Measurements from ENCODE around the gene TACR2. TPM values are rescaled to one million over a fixed set of nuclear protein-coding genes. Genes with fewer than 3 reads are reported as not detected.

The TACR2 gene
- not detected for polyA plus RNA-seq (2013, experiment 1 of 2)
- not detected for polyA plus RNA-seq (2013, experiment 2 of 2)

DNA sequence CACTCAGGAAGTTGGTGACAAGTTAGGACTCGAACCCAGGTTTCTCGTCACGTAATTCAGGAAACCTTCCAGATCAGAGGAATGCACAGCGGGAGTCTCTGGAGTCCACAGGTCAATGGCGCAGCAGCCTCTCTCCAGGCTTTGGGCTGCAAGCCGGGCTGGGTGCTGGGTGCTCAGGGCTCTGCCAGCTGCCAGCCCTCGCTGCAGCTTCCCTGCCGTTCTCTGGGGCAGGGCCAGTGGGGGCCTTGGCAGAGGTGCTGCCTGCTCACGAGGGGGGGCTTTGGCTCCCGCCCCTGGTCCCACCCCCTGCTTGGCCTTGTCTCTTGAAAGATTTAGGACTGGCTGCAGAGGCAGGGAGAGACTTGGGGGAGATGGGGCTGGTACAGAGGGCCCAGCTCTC is at the start of gene TACR2:
TSS of gene TACR2 (minus strand) at position 224 of the 400 bp plus-strand sequence. CDS start 595 bp downstream, outside the sequence.
- WGBS, 2 donors (ENCODE audit: extremely low coverage in 2 of 2, insufficient read length in 2 of 2, insufficient replicate concordance in 1 of 2) = no CpG with 5 or more reads among the region's 10 CpGs
- no peak within 1 kb of the TSS for H4K91ac ChIP-seq (ENCODE audit: low read depth, low read length, poor library complexity)
- no peaks in the 10 kb centered on the region for H3K4me1 ChIP-seq (ENCODE audit: control insufficient read depth in 2 of 2, insufficient read depth in 1 of 2, low read depth in 1 of 2, low read length in 2 of 2)
- H3K27me3 ChIP-seq (ENCODE audit: control insufficient read depth in 3 of 3, insufficient read depth in 3 of 3, low read depth in 1 of 3, low read length in 3 of 3) = peaks cover 0 to 18% (median 0%) of the 10 kb centered on the region in 3 experiments
- no peaks in the 10 kb centered on the region for H3K9me3 ChIP-seq (replicated peaks in 1 of 2; ENCODE audit: control insufficient read depth in 2 of 2, insufficient read depth in 1 of 2, low read depth in 1 of 2, low read length in 2 of 2)
- H2AK5ac ChIP-seq (ENCODE audit: low read depth, low read length) = peak within 1 kb of the TSS; percentile 64
- no peak within 1 kb of the TSS for H2BK12ac ChIP-seq (ENCODE audit: low read length)
- no peak within 1 kb of the TSS for H2AFZ ChIP-seq (ENCODE audit: low read length)
- H3K4me3 ChIP-seq (ENCODE audit: low read length in 2 of 2) = peak within 1 kb of the TSS in 1 of 2 donors; percentile 32
- no peak for DNase-seq (ENCODE audit: low spot score)
- peak within 1 kb of the TSS; percentile 45 for H3K23ac ChIP-seq (ENCODE audit: low read depth, low read length, poor library complexity)
- H3K9ac ChIP-seq (ENCODE audit: low read depth, low read length, poor library complexity) = no peak within 1 kb of the TSS
- no peak within 1 kb of the TSS for H2BK5ac ChIP-seq (ENCODE audit: low read length)
- no peak within 1 kb of the TSS for H3K27ac ChIP-seq (replicated peaks; ENCODE audit: low read length)
- H2BK120ac ChIP-seq (ENCODE audit: low read depth, low read length) = no peak within 1 kb of the TSS
- no peaks in the 10 kb centered on the region for H3K36me3 ChIP-seq (replicated peaks in 1 of 2; ENCODE audit: control insufficient read depth in 2 of 2, insufficient read depth in 2 of 2, low read length in 2 of 2)
- peak within 1 kb of the TSS; percentile 26 for H3K14ac ChIP-seq (ENCODE audit: low read length)
- H3K4ac ChIP-seq (ENCODE audit: low read length) = no peak within 1 kb of the TSS
- H3K79me1 ChIP-seq (ENCODE audit: low read depth, low read length) = no peaks in the 10 kb centered on the region
- no peak within 1 kb of the TSS for H3K18ac ChIP-seq (ENCODE audit: low read length)
- H4K8ac ChIP-seq (ENCODE audit: low read depth, low read length) = no peak within 1 kb of the TSS
- no peak within 1 kb of the TSS for H3K4me2 ChIP-seq (ENCODE audit: insufficient read depth, low read length, poor library complexity, severe bottlenecking)
- peak within 1 kb of the TSS; percentile 14 for H2BK15ac ChIP-seq (ENCODE audit: low read length)

DNA sequence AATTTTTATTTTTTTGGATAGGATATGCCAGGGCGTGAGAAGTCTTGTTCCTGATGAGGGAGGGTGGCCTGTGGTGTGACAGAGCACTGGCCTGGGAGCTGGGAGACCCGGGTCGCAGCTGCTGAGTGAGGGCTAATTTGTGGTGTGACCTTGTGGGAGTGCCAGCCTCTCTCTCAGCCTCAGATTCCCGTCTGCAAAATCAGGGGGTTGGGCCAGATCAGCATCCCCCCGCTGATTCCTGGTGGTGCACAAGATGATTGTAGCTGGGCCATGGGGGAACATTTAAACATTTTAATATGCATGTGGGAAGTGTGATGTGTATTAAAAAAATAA is 49.4 kb upstream of the TACR2 start:
- H3K4me1 ChIP-seq (ENCODE audit: control insufficient read depth in 2 of 2, insufficient read depth in 1 of 2, low read depth in 1 of 2, low read length in 2 of 2) = peaks cover 0 to 8% of the 10 kb centered on the region in 2 donors
- no peak overlapping the region for H2AFZ ChIP-seq (ENCODE audit: low read length)
- no peak overlapping the region for H4K8ac ChIP-seq (ENCODE audit: low read depth, low read length)
- no peak overlapping the region for H2BK5ac ChIP-seq (ENCODE audit: low read length)
- H4K91ac ChIP-seq (ENCODE audit: low read depth, low read length, poor library complexity) = no peak overlapping the region
- DNase-seq (ENCODE audit: low spot score) = no peak
- no peak overlapping the region for H3K27ac ChIP-seq (replicated peaks; ENCODE audit: low read length)
- H3K9ac ChIP-seq (ENCODE audit: low read depth, low read length, poor library complexity) = no peak overlapping the region
- H3K9me3 ChIP-seq (replicated peaks in 1 of 2; ENCODE audit: control insufficient read depth in 2 of 2, insufficient read depth in 1 of 2, low read depth in 1 of 2, low read length in 2 of 2) = no peaks in the 10 kb centered on the region
- H3K4ac ChIP-seq (ENCODE audit: low read length) = no peak overlapping the region
- no peak overlapping the region for H2AK5ac ChIP-seq (ENCODE audit: low read depth, low read length)
- H3K27me3 ChIP-seq (ENCODE audit: control insufficient read depth in 3 of 3, insufficient read depth in 3 of 3, low read depth in 1 of 3, low read length in 3 of 3) = peaks cover 0 to 19% (median 0%) of the 10 kb centered on the region in 3 experiments
- no peak overlapping the region for H3K23ac ChIP-seq (ENCODE audit: low read depth, low read length, poor library complexity)
- H2BK120ac ChIP-seq (ENCODE audit: low read depth, low read length) = no peak overlapping the region
- no peak overlapping the region for H3K18ac ChIP-seq (ENCODE audit: low read length)
- no peak overlapping the region for H2BK12ac ChIP-seq (ENCODE audit: low read length)
- no peak overlapping the region for H3K4me2 ChIP-seq (ENCODE audit: insufficient read depth, low read length, poor library complexity, severe bottlenecking)
- WGBS, 2 donors (ENCODE audit: extremely low coverage in 2 of 2, insufficient read length in 2 of 2, insufficient replicate concordance in 1 of 2) = no CpG with 5 or more reads among the region's 5 CpGs
- H2BK15ac ChIP-seq (ENCODE audit: low read length) = no peak overlapping the region
- H3K14ac ChIP-seq (ENCODE audit: low read length) = no peak overlapping the region
- no peaks in the 10 kb centered on the region for H3K36me3 ChIP-seq (replicated peaks in 1 of 2; ENCODE audit: control insufficient read depth in 2 of 2, insufficient read depth in 2 of 2, low read length in 2 of 2)
- no peaks in the 10 kb centered on the region for H3K79me1 ChIP-seq (ENCODE audit: low read depth, low read length)
- no peak overlapping the region for H3K4me3 ChIP-seq (ENCODE audit: low read length in 2 of 2)

DNA sequence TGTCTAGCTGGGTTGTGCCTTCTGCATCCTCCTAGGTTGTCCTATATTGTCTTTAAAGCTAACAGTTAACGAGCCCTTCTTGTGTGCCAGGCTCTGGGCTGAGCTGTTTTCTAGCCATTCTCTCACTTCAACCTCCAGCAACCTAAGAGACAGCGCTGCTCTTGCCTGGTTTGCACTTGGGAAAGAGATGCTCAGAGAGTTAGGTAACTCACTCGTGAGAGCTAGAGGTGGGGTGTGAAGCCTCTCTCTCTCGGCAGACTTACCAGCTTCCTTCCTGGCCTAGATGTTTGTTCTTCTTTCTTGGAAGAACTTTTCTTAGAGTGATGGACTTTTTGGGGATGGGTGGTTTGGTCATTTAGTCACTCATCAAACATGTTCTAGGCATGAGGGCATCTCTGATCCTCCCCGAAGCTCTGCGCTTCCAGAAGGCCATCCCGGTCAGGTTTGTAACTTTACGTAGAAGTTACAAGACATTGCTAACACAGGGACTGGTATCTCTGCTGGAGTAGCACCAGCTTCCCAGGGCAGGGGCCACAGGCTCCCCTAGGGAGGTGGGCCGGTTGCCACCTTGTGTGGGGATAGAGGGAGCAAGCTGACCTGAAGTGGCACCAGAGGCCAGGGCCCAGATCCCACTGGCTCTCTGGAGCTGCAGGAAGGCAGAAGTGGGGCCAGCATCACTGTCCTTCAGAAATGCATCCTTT is 48.9 kb upstream of the TACR2 start:
- no peak overlapping the region for H2BK120ac ChIP-seq (ENCODE audit: low read depth, low read length)
- no peak overlapping the region for H3K4me2 ChIP-seq (ENCODE audit: insufficient read depth, low read length, poor library complexity, severe bottlenecking)
- no peak overlapping the region for H3K23ac ChIP-seq (ENCODE audit: low read depth, low read length, poor library complexity)
- no peak overlapping the region for H4K8ac ChIP-seq (ENCODE audit: low read depth, low read length)
- H3K27ac ChIP-seq (replicated peaks; ENCODE audit: low read length) = no peak overlapping the region
- WGBS, 2 donors (ENCODE audit: extremely low coverage in 2 of 2, insufficient read length in 2 of 2, insufficient replicate concordance in 1 of 2) = no CpG with 5 or more reads among the region's 9 CpGs
- H3K79me1 ChIP-seq (ENCODE audit: low read depth, low read length) = no peaks in the 10 kb centered on the region
- no peaks in the 10 kb centered on the region for H3K9me3 ChIP-seq (replicated peaks in 1 of 2; ENCODE audit: control insufficient read depth in 2 of 2, insufficient read depth in 1 of 2, low read depth in 1 of 2, low read length in 2 of 2)
- no peak overlapping the region for H2BK5ac ChIP-seq (ENCODE audit: low read length)
- no peak overlapping the region for H2BK15ac ChIP-seq (ENCODE audit: low read length)
- peaks cover 0 to 8% of the 10 kb centered on the region in 2 donors for H3K4me1 ChIP-seq (ENCODE audit: control insufficient read depth in 2 of 2, insufficient read depth in 1 of 2, low read depth in 1 of 2, low read length in 2 of 2)
- no peaks in the 10 kb centered on the region for H3K36me3 ChIP-seq (replicated peaks in 1 of 2; ENCODE audit: control insufficient read depth in 2 of 2, insufficient read depth in 2 of 2, low read length in 2 of 2)
- no peak for DNase-seq (ENCODE audit: low spot score)
- H3K14ac ChIP-seq (ENCODE audit: low read length) = peak overlapping the region; percentile 57
- H4K91ac ChIP-seq (ENCODE audit: low read depth, low read length, poor library complexity) = no peak overlapping the region
- H3K9ac ChIP-seq (ENCODE audit: low read depth, low read length, poor library complexity) = no peak overlapping the region
- no peak overlapping the region for H3K4ac ChIP-seq (ENCODE audit: low read length)
- H2AK5ac ChIP-seq (ENCODE audit: low read depth, low read length) = no peak overlapping the region
- no peak overlapping the region for H3K18ac ChIP-seq (ENCODE audit: low read length)
- no peak overlapping the region for H2BK12ac ChIP-seq (ENCODE audit: low read length)
- peaks cover 0 to 16% (median 0%) of the 10 kb centered on the region in 3 experiments for H3K27me3 ChIP-seq (ENCODE audit: control insufficient read depth in 3 of 3, insufficient read depth in 3 of 3, low read depth in 1 of 3, low read length in 3 of 3)
- no peak overlapping the region for H2AFZ ChIP-seq (ENCODE audit: low read length)
- H3K4me3 ChIP-seq (ENCODE audit: low read length in 2 of 2) = no peak overlapping the region

DNA sequence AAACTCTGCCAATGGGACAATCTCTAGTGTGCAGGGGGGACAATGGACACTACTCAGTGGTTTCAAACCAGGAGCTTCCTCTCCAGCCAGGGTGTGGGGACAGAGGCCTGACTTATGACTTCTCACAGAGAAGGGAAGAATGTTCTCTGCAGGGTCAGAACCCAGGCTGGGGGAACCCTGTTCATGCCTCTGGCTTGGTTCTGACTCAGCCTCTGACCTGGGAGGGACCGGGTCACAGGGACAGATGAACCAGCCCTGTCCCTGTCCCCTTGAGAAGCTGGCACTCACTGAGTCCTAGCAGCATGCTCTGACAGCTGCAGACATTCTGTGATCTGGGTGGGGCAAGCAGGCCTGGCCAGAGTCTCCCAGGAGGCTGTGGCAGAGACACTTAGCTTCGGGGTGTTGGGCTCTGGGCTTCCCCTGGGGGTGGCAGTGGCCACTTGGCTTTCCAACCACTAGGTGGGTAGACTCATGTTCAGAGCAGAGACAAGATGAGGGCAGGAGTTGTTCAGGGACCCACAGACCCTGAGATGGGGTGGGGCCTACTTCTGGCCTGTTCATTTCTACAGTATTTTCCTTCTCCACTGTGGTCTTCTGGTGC is 48.2 kb upstream of the TACR2 start:
- DNase-seq (ENCODE audit: low spot score) = no peak
- Histone ChIP-seq H3K9ac (ENCODE audit: low read depth, low read length, poor library complexity) (no peak overlapping the region), H3K14ac (ENCODE audit: low read length) (no peak overlapping the region), H3K23ac (ENCODE audit: low read depth, low read length, poor library complexity) (no peak overlapping the region), H3K36me3 (replicated peaks in 1 of 2; ENCODE audit: control insufficient read depth in 2 of 2, insufficient read depth in 2 of 2, low read length in 2 of 2) (no peaks in the 10 kb centered on the region), H2BK5ac (ENCODE audit: low read length) (no peak overlapping the region), H4K91ac (ENCODE audit: low read depth, low read length, poor library complexity) (no peak overlapping the region), H2AK5ac (ENCODE audit: low read depth, low read length) (peak overlapping the region; percentile 30), H3K9me3 (replicated peaks in 1 of 2; ENCODE audit: control insufficient read depth in 2 of 2, insufficient read depth in 1 of 2, low read depth in 1 of 2, low read length in 2 of 2) (no peaks in the 10 kb centered on the region), H3K4me2 (ENCODE audit: insufficient read depth, low read length, poor library complexity, severe bottlenecking) (no peak overlapping the region), H2BK15ac (ENCODE audit: low read length) (no peak overlapping the region), H3K27ac (replicated peaks; ENCODE audit: low read length) (no peak overlapping the region), H4K8ac (ENCODE audit: low read depth, low read length) (no peak overlapping the region), H3K4ac (ENCODE audit: low read length) (no peak overlapping the region), H3K79me1 (ENCODE audit: low read depth, low read length) (no peaks in the 10 kb centered on the region), H3K27me3 (ENCODE audit: control insufficient read depth in 3 of 3, insufficient read depth in 3 of 3, low read depth in 1 of 3, low read length in 3 of 3) (peaks cover 0 to 14% (median 0%) of the 10 kb centered on the region in 3 experiments), H3K4me3 (ENCODE audit: low read length in 2 of 2) (no peak overlapping the region), H3K18ac (ENCODE audit: low read length) (peak overlapping the region; percentile 48), H2BK120ac (ENCODE audit: low read depth, low read length) (no peak overlapping the region), H2BK12ac (ENCODE audit: low read length) (no peak overlapping the region), H2AFZ (ENCODE audit: low read length) (no peak overlapping the region), H3K4me1 (ENCODE audit: control insufficient read depth in 2 of 2, insufficient read depth in 1 of 2, low read depth in 1 of 2, low read length in 2 of 2) (peaks cover 0 to 8% of the 10 kb centered on the region in 2 donors)
- WGBS, 2 donors (ENCODE audit: extremely low coverage in 2 of 2, insufficient read length in 2 of 2, insufficient replicate concordance in 1 of 2) = no CpG with 5 or more reads among the region's 2 CpGs
